GM18507 (cell line): ENCODE data around the gene RAB34.

Source experiments
- DNase-seq: peaks from one replicate; pipeline ENCODE4 v3.0.0; 2011; ENCODE audit warnings: low read depth; ENCODE audit not compliant: insufficient read length; ENCODE audit errors: extremely low spot score
- FAIRE-seq: peaks from 2 replicates; lab custom pipeline; 2011; peaks lifted over from hg19 to GRCh38; lab: Jason Lieb, UNC

RAB34 gene

GRCh38 chr17:28717578-28718332 is at the start of gene RAB34:
Gene RAB34 (minus strand): TSS chr17:28717868. CDS start chr17:28717266, 602 bp downstream.
- no peak for FAIRE-seq
- no peak for DNase-seq

- FAIRE-seq (no peak), DNase-seq (no peak)
These were observed 47.4 kb upstream of the RAB34 start for GRCh38 chr17:28765038-28765437.

- FAIRE-seq: peak; percentile 82
- no peak for DNase-seq
These were observed 46.2 kb upstream of the RAB34 start for GRCh38 chr17:28763804-28764266.

GRCh38 chr17:28763137-28763799 is 45.6 kb upstream of the RAB34 start:
- no peak for DNase-seq
- FAIRE-seq: peak; percentile 81

- DNase-seq (no peak), FAIRE-seq (peak; percentile 33)
These were observed 43.2 kb upstream of the RAB34 start for GRCh38 chr17:28760601-28761562.

- no peak for FAIRE-seq
These were observed 41.7 kb upstream of the RAB34 start for GRCh38 chr17:28759256-28759865.

GRCh38 chr17:28758411-28759121 is 40.9 kb upstream of the RAB34 start:
- DNase-seq: no peak
- no peak for FAIRE-seq

More at GRCh38 chr17:28759256-28759865, 41.7 kb upstream of the RAB34 start:
- no peak for DNase-seq

- FAIRE-seq (no peak), DNase-seq (no peak)
These were observed 38.6 kb upstream of the RAB34 start for GRCh38 chr17:28756049-28756804.

- DNase-seq (no peak), FAIRE-seq (no peak)
These were observed 37.8 kb upstream of the RAB34 start for GRCh38 chr17:28755486-28755885.

- DNase-seq (no peak), FAIRE-seq (no peak)
These were observed 34.1 kb upstream of the RAB34 start for GRCh38 chr17:28751600-28752366.

GRCh38 chr17:28750178-28751047 is 32.7 kb upstream of the RAB34 start:
- peak; percentile 89 for FAIRE-seq
- DNase-seq: no peak

- DNase-seq (no peak), FAIRE-seq (no peak)
These were observed 32.0 kb upstream of the RAB34 start for GRCh38 chr17:28749516-28750177.

GRCh38 chr17:28748852-28749515 is 31.3 kb upstream of the RAB34 start:
- DNase-seq (no peak), FAIRE-seq (no peak)

- FAIRE-seq (no peak), DNase-seq (no peak)
These were observed 30.4 kb upstream of the RAB34 start for GRCh38 chr17:28747801-28748750.
